GM19099 (cell line): ENCODE data around the gene UBR2.

Experiments used
- POLR2A ChIP-seq: IDR thresholded peaks from 3 replicates; pipeline ENCODE4 v1.6.1; 2011; ENCODE audit warnings: low read depth; ENCODE audit not compliant: insufficient read length; ENCODE audit errors: extremely low read depth

UBR2 gene

GRCh38 chr6:42569102-42570028, 5.5 kb downstream of the UBR2 start:
- no peak for TF ChIP-seq POLR2A

GRCh38 chr6:42571611-42572342, 7.9 kb downstream of the UBR2 start:
- no peak for TF ChIP-seq POLR2A

- no peak for TF ChIP-seq POLR2A
Observed at GRCh38 chr6:42572523-42572922, 8.7 kb downstream of the UBR2 start.

GRCh38 chr6:42598300-42598699, 34.5 kb downstream of the UBR2 start:
- no peak for TF ChIP-seq POLR2A

DNA sequence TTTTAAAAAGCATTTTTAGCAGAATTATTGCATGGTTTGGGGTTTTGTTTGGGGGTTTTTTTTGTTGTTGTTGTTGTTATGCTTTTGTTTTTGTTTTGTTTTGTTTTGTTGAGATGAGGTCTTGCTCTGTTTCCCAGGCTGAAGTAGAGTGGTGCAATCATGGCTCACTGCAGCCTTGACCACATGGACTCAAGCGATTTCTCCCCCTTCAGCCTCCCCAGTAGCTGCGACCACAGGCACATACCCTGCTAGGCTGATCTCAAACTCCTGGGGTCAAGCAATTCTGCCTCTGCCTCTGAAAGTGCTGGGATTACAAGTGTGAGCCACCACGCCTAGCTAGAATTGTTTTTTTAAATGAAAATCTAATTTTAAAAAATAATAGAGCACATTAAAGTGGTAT, 35.7 kb downstream of the UBR2 start:
- TF ChIP-seq POLR2A: no peak

- TF ChIP-seq POLR2A: no peak
Observed at GRCh38 chr6:42604150-42604549, 40.3 kb downstream of the UBR2 start.

- TF ChIP-seq POLR2A: no peak
Observed at GRCh38 chr6:42610416-42610815, 46.6 kb downstream of the UBR2 start.

- no peak for TF ChIP-seq POLR2A
Observed at GRCh38 chr6:42615518-42615917, 51.7 kb downstream of the UBR2 start.

- no peak for TF ChIP-seq POLR2A
Observed at GRCh38 chr6:42616716-42617115, 52.9 kb downstream of the UBR2 start.

DNA sequence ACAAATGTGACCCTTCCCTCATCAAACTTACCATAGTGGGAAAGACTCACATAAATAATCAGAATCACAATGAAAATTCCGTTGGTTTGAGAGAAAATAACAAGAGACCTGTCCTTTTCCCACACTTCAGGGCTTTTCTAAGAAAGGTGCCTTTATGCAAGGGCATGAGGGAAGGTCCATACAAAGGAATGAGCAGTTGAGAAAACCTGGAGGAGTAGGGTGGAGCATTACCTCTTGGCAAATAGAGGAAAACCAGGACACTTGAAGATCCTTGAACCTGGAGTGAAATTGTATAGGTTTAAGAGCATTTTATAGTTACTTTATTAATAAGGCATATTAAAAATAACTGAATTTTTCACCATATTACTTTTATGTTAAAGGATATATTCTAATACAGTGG, 54.3 kb downstream of the UBR2 start:
- TF ChIP-seq POLR2A: no peak

GRCh38 chr6:42618686-42619085, 54.9 kb downstream of the UBR2 start:
- no peak for TF ChIP-seq POLR2A

DNA sequence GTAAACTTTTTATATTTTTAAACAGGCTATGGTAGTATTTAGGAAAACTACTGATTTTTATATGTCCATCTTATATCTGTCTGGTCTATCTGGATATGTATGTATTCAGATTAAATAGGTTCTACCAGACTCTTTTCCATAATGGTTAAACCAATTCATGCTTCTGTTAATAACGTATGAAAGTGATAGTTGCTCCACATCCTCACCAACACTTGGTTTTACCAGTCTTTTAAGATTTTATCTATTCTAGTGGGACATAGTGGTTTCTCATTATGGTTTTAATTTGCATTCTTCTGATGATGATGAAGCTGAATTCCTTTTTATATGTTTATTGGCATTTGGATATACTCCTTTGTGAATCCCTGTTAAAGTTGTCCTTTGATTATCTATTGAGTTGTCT, 56.1 kb downstream of the UBR2 start:
- no peak for TF ChIP-seq POLR2A

DNA sequence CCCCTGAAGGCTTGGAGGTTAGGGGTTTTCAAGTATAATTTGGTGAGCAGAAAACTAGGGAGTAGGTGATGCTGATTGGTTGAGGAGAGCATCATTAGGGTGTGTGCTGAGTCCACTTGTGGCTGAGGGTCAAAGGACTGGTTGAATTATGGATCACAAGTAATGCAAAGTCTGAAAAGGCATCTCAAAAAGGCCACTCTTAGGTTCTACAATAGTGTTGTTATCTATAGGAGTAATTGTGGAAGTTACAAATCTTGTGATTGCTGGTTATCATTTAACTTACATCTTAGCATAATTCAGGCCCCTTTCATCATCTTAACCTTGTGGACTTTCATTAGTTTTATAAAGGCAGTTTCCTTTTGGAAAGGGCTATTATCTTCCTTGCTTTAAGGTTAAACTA, 60.8 kb downstream of the UBR2 start:
- no peak for TF ChIP-seq POLR2A

GRCh38 chr6:42627044-42627443, 63.2 kb downstream of the UBR2 start:
- no peak for TF ChIP-seq POLR2A

DNA sequence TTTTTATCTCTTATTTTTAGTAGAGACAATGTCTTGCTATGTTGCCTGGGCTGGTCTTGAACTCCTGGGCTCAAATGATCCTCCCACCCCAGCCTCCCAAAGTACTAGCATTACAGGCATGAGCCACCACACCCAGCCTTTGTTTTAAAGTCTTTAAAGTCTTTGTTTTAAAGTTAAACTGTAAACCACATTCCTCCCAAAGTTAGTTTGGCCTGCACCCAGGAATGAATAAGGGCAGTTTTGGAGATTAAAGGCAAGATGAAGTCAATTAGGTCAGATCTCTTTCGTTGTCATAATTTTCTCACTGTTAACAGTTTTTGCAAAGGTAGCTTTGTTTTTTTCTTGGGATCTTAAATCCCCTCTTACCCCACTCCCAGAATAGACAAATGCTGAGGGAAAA, 63.8 kb downstream of the UBR2 start:
- TF ChIP-seq POLR2A: no peak

- no peak for TF ChIP-seq POLR2A
Observed at GRCh38 chr6:42628604-42629003, 64.8 kb downstream of the UBR2 start.

DNA sequence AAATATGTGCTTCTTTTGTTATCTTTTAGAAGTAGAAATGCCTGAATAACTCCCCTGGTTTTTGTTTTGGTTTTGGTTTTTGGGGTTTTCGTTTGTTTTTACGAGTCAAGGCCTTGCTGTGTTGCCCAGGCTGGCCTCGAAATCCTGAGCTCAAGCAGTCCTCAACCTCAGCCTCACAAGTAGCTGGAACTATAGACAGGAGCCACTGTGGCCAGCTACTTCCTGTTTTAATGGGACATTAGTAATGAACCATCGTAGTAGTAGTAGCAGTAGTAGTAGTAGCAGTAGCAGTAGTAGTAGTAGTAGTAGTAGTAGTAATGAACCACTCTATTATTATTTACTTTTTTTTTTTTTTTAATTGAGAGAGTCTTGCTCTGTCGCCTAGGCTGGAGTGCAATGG, 66.0 kb downstream of the UBR2 start:
- TF ChIP-seq POLR2A: no peak

DNA sequence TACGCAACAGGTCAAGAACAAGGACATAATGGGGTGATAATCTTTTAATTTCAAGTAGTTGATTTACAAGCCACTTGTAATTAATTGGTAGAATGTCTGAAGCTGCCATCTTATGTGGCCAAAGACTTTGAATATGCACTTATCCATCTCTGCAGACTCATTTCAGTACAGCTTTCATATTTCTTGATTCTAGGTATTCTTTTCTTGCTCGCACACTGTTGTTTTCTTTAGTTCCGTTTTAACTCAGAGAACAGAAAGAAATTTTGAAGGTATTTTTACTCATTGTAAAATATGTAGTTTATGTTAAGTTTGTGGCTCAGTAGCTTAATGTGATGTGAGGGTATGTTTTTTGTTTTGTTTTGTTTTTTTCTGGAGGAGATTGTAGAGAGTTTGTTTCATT, 73.9 kb downstream of the UBR2 start:
- no peak for TF ChIP-seq POLR2A
